ENCODE results near the gene TGM2. TPM values are rescaled to one million over a fixed set of nuclear protein-coding genes. Genes with fewer than 3 reads are reported as not detected.

The TGM2 gene
- polyA plus RNA-seq, 1 donor from 2014 or later: not detected

DNA sequence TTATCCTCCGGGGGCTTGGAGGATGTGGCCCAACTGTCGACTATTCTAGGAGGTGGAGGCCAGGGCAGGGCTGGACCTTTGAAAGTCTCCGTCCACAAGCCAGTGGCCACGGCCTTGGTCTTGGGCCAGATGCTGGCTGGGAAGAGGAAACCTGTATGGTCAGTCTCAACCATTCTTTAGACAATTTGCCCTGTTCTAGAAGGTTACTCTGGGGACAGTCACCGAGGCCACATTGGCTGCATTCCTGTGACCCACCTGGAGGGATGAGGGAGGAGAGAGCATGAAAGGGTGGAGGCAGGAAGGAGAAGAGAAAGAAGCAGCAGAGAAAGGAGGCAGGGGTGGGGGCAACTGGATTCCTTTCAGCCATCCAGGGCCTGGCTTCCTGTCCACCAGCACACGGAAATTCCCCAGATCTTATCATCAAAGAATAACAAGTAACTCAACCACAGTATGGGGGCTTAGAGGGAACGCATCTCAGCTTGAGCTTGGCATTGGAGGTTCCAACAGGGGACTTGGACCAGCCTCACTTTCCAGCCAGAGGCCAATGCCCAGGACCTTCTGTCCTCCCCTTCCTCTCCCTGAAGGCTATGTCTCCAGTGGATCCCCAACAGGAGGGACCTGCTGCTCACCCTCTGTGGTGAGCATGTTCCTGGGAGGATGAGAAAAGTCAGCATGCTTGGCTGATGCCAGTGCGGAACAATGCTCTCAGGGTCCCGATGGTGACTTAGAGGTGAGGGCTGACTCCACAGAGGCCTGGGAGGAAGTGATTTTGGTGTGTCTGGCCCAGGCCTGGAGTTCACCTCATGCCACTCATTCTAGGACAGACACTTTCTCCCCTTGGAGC is 30.4 kb downstream of the TGM2 start:
- no peaks in the 10 kb centered on the region for H3K9me2 ChIP-seq (ENCODE audit: insufficient read depth, low read length)
- H3K36me3 ChIP-seq (ENCODE audit: insufficient read depth, low read length): no peaks in the 10 kb centered on the region
- TF ChIP-seq, protein P1, sequence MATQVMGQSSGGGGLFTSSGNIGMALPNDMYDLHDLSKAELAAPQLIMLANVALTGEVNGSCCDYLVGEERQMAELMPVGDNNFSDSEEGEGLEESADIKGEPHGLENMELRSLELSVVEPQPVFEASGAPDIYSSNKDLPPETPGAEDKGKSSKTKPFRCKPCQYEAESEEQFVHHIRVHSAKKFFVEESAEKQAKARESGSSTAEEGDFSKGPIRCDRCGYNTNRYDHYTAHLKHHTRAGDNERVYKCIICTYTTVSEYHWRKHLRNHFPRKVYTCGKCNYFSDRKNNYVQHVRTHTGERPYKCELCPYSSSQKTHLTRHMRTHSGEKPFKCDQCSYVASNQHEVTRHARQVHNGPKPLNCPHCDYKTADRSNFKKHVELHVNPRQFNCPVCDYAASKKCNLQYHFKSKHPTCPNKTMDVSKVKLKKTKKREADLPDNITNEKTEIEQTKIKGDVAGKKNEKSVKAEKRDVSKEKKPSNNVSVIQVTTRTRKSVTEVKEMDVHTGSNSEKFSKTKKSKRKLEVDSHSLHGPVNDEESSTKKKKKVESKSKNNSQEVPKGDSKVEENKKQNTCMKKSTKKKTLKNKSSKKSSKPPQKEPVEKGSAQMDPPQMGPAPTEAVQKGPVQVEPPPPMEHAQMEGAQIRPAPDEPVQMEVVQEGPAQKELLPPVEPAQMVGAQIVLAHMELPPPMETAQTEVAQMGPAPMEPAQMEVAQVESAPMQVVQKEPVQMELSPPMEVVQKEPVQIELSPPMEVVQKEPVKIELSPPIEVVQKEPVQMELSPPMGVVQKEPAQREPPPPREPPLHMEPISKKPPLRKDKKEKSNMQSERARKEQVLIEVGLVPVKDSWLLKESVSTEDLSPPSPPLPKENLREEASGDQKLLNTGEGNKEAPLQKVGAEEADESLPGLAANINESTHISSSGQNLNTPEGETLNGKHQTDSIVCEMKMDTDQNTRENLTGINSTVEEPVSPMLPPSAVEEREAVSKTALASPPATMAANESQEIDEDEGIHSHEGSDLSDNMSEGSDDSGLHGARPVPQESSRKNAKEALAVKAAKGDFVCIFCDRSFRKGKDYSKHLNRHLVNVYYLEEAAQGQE (IDR thresholded peaks at IDR 0.05; ENCODE audit: borderline replicate concordance): no peak
- TF ChIP-seq, protein P2, sequence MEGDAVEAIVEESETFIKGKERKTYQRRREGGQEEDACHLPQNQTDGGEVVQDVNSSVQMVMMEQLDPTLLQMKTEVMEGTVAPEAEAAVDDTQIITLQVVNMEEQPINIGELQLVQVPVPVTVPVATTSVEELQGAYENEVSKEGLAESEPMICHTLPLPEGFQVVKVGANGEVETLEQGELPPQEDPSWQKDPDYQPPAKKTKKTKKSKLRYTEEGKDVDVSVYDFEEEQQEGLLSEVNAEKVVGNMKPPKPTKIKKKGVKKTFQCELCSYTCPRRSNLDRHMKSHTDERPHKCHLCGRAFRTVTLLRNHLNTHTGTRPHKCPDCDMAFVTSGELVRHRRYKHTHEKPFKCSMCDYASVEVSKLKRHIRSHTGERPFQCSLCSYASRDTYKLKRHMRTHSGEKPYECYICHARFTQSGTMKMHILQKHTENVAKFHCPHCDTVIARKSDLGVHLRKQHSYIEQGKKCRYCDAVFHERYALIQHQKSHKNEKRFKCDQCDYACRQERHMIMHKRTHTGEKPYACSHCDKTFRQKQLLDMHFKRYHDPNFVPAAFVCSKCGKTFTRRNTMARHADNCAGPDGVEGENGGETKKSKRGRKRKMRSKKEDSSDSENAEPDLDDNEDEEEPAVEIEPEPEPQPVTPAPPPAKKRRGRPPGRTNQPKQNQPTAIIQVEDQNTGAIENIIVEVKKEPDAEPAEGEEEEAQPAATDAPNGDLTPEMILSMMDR (IDR thresholded peaks at IDR 0.05; ENCODE audit: poor library complexity, severe bottlenecking): no peak
- TF ChIP-seq MXI1 (conservative IDR thresholded peaks at IDR 0.05; ENCODE audit: poor library complexity, severe bottlenecking): no peak
- no peak for TF ChIP-seq TAF1 (IDR thresholded peaks at IDR 0.05; ENCODE audit: low read depth)
- no peak for TF ChIP-seq SMC3 (conservative IDR thresholded peaks at IDR 0.05; ENCODE audit: poor library complexity)
- no peak for TF ChIP-seq RAD21 (conservative IDR thresholded peaks at IDR 0.05)
- TF ChIP-seq EZH2 (IDR thresholded peaks at IDR 0.05; ENCODE audit: borderline replicate concordance, insufficient read depth, low read length, poor library complexity, severe bottlenecking): no peak
- no peak for TF ChIP-seq POLR2AphosphoS5 (IDR thresholded peaks at IDR 0.05)
- no peak for TF ChIP-seq EP300 (conservative IDR thresholded peaks at IDR 0.05; ENCODE audit: poor library complexity, severe bottlenecking)
- no peaks in the 10 kb centered on the region for H3F3A ChIP-seq (ENCODE audit: insufficient read depth, low read length, poor library complexity, severe bottlenecking)
- H3K79me2 ChIP-seq (replicated peaks; ENCODE audit: insufficient read depth, low read length): no peaks in the 10 kb centered on the region
- no peaks in the 10 kb centered on the region for H3K9me3 ChIP-seq (ENCODE audit: low read length)
- H2AFZ ChIP-seq (ENCODE audit: low read depth, low read length): no peak overlapping the region
- no peak overlapping the region for H3K27ac ChIP-seq (ENCODE audit: low read length)
- H4K20me1 ChIP-seq (ENCODE audit: insufficient read depth): no peaks in the 10 kb centered on the region
- no peak overlapping the region for H3K4me3 ChIP-seq (ENCODE audit: low read length)
- H3K9ac ChIP-seq (ENCODE audit: low read length): no peak overlapping the region
- H3K27me3 ChIP-seq (ENCODE audit: insufficient read depth, low read depth, low read length): no peaks in the 10 kb centered on the region
- H3K4me2 ChIP-seq (ENCODE audit: low read length): no peak overlapping the region

DNA sequence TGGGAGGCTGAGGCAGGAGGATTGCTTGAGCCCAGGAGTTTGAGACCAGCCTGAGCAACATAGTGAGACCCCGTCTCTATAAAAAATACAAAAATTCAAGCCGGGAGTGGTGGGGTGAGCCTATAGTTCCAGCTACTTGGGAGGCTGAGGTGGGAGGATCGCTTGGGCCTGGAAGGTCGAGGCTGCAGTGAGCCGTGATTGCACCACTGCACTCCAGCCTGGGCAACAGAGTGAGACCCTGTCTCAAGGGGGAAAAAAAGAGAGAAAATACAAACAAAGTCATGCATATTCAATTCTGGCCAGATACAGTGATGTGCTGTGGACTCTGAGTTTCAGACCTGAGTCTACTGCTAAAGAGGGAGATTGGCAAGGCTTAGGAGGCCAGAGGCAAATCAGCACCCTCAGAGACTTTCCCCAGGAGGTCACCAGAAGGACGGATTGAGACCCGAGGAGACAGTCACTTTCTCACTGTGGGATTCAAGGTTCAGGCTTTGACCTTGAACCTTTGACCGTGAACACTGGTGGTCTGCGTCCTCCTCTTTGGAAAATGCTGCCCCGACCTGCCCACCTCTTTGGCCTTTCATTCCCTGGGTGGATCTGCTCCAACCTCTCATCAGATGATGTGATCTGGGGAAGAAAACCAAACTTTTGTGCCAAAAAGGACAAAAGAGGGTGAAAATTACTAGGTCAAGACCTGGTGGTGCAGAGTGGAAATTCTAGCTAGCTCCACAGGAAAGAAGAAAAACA is 31.2 kb downstream of the TGM2 start:
- H3K9me2 ChIP-seq (ENCODE audit: insufficient read depth, low read length): no peaks in the 10 kb centered on the region
- no peaks in the 10 kb centered on the region for H4K20me1 ChIP-seq (ENCODE audit: insufficient read depth)
- H3K4me2 ChIP-seq (ENCODE audit: low read length): no peak overlapping the region
- no peaks in the 10 kb centered on the region for H3K36me3 ChIP-seq (ENCODE audit: insufficient read depth, low read length)
- H3K79me2 ChIP-seq (replicated peaks; ENCODE audit: insufficient read depth, low read length): no peaks in the 10 kb centered on the region
- H3K27ac ChIP-seq (ENCODE audit: low read length): no peak overlapping the region
- TF ChIP-seq, protein P1 (IDR thresholded peaks at IDR 0.05; ENCODE audit: borderline replicate concordance): no peak
- TF ChIP-seq EP300 (conservative IDR thresholded peaks at IDR 0.05; ENCODE audit: poor library complexity, severe bottlenecking): no peak
- no peak for TF ChIP-seq SMC3 (conservative IDR thresholded peaks at IDR 0.05; ENCODE audit: poor library complexity)
- TF ChIP-seq RAD21 (conservative IDR thresholded peaks at IDR 0.05): no peak
- TF ChIP-seq TAF1 (IDR thresholded peaks at IDR 0.05; ENCODE audit: low read depth): no peak
- TF ChIP-seq POLR2AphosphoS5 (IDR thresholded peaks at IDR 0.05): no peak
- no peak for TF ChIP-seq EZH2 (IDR thresholded peaks at IDR 0.05; ENCODE audit: borderline replicate concordance, insufficient read depth, low read length, poor library complexity, severe bottlenecking)
- TF ChIP-seq MXI1 (conservative IDR thresholded peaks at IDR 0.05; ENCODE audit: poor library complexity, severe bottlenecking): no peak
- TF ChIP-seq, protein P2 (IDR thresholded peaks at IDR 0.05; ENCODE audit: poor library complexity, severe bottlenecking): no peak
- no peak overlapping the region for H2AFZ ChIP-seq (ENCODE audit: low read depth, low read length)
- H3K27me3 ChIP-seq (ENCODE audit: insufficient read depth, low read depth, low read length): no peaks in the 10 kb centered on the region
- H3K4me3 ChIP-seq (ENCODE audit: low read length): no peak overlapping the region
- no peaks in the 10 kb centered on the region for H3K9me3 ChIP-seq (ENCODE audit: low read length)
- no peak overlapping the region for H3K9ac ChIP-seq (ENCODE audit: low read length)
- no peaks in the 10 kb centered on the region for H3F3A ChIP-seq (ENCODE audit: insufficient read depth, low read length, poor library complexity, severe bottlenecking)

All from neural cell (in vitro differentiated cells).